DMS114 treated with DMSO at 0.1 percent for 48 hours (cell line): ENCODE results near the gene MIPEP.

Source experiments
- DNase-seq: peaks from one replicate; lab custom pipeline; 2025; ENCODE audit not compliant: unreplicated experiment; lab: John Stamatoyannopoulos, UW

Gene MIPEP

DNA sequence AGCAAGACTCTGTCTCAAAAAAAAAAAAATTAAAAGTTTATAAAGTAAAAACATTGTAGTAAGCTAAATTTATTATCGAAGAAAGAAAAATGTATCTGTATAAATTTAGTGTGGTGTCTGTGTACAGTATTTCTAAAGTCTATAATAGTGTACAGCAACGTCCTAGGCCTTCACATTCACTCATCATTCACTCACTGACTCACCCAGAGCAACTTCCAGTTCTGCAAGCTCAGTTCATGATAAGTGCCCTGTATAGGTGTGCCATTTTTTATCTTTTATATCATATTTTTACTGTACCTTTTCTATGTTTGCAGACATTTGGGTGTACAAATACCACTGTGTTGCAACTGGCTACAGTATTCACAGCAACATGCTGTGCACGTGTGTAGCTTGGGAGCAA is 200.9 kb downstream of the MIPEP start:
- no peak for DNase-seq

DNA sequence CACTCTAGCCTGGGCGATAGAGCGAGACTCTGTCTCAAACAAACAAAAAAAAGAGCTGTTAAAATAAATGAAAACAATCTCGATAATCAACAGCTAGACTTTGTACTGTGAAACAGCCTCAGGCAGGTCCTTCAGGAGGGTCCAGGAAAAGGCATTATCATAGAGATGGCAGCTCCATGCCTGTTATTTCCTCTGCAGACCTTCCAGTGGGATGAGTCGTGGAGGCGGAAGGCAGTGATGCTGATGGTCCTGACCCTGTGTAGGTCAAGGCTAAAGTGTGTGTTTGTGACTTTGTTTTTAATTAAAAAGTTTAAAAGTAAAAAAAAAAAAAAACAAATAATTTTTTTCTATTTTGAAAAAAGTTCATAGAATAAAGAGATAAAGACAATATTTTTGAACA is 201.6 kb downstream of the MIPEP start:
- no peak for DNase-seq

DNA sequence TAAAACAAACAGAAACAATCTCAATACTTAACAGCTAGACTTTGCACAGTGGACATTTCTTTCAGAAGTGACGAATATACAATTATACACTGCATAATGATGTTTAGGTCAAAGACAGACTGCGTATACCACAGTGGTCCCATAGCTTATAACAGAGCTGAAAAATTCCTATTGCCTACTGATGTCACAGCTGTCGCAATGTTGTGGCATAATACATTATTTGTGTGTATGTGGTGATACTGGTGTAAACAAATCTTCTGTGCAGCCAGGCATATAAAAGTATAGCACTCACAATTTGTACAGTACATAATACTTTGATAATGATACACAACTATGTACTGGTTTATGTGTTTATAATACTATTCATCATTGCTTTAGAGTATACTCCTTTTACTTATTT is 202.3 kb downstream of the MIPEP start:
- DNase-seq, result no peak

DNA sequence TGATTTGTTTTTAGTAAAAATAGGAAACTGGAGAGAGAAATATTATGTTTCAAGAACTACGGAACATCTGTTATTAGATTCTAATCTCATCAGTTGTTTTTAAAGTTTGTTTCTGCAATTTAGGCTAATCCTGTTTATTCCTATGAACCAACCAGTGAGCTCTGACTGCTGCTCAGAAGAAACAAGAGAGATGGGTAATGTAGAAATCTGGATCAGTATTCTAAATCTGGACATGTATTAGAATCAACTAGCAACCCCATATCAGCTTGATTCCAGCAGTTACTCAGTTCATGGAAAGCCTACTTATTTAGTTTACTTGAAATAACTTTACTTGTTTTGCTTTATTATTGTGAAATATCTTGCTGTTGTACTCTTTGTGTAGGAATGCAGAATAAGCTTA is 203.8 kb downstream of the MIPEP start:
- no peak for DNase-seq

DNA sequence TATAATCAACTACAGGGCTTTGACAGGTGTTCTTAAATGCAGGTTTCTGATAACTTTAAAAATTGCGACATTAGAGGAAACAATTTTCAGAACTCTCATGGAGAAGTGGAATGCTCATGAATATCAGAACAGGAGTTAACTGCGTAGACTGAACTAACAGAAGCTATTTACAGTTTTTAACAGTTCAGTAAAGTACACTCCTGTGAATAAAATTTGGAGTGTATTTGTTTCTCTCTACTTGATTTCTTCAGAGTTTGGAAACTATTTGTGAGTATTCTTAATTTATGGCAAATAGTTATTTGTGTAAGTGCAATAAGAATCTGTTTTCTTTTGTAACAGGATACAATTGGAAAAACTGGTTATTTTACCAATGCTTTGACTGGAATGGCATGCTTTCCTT is 204.6 kb downstream of the MIPEP start:
- no peak for DNase-seq

DNA sequence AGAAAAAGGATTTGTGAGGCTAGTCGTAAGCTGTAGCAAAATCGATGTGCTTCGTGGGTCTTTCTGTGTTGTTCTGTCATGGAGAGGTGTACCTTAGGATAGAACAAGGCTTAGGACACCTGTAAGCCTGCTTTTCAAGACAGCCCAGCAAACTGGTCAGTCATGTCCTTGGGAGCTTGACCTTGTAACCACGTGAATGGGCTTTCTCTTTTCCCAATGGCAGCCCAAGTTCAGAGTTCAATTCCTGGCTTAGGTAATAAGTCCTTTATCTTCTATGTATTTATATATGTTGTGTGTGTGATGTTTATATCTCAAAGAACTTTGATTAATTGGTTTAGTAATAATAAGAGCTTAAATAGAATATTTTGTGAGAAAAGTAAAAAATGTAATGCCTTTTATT is 206.1 kb downstream of the MIPEP start:
- DNase-seq, result no peak

DNA sequence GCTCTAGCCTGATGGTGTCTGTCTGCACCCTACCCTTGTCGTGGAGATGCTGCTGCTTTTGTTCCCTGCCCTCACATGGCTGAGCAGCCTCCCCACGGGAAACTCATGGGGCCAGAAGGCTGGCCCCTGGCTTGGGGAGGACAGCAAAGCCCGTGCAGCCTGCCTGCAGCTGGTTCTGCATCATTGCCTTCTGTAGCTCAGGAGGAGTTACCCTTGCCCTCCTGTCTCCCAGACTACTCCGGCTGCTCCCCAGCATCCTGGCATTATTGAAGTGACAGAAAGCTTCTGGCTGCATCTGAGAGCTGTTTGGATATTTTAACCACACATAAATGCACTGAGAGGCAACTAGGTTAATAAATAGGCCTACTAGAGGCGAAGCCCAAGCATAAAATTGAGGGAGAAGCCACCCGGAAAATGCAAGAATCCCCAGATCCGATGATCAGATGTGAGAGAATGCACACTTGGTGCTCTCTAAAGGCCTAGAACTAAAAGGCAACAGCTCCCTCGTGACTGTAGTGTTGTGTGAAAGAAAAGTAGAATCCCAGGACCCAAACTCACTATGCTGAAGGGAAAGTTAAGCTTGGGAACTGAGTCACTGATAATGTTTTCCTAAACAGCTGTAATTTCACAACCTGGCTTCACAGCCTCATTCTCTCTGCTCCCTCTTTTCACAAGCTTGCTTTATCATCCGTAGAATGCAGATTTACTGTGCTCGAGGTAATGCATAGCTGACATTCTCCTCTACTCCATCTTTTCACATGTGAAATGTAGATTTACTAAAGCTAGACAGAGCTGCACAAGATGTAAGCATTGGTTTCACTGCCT is 208.1 kb downstream of the MIPEP start:
- no peak for DNase-seq
